Measurements from ENCODE around the gene TNIP3.
"Not testable (repeated sequence)": the region's sequence is repeated elsewhere in the genome, so short reads cannot be mapped to it uniquely, and the experiment has no call there.

TNIP3 gene

DNA sequence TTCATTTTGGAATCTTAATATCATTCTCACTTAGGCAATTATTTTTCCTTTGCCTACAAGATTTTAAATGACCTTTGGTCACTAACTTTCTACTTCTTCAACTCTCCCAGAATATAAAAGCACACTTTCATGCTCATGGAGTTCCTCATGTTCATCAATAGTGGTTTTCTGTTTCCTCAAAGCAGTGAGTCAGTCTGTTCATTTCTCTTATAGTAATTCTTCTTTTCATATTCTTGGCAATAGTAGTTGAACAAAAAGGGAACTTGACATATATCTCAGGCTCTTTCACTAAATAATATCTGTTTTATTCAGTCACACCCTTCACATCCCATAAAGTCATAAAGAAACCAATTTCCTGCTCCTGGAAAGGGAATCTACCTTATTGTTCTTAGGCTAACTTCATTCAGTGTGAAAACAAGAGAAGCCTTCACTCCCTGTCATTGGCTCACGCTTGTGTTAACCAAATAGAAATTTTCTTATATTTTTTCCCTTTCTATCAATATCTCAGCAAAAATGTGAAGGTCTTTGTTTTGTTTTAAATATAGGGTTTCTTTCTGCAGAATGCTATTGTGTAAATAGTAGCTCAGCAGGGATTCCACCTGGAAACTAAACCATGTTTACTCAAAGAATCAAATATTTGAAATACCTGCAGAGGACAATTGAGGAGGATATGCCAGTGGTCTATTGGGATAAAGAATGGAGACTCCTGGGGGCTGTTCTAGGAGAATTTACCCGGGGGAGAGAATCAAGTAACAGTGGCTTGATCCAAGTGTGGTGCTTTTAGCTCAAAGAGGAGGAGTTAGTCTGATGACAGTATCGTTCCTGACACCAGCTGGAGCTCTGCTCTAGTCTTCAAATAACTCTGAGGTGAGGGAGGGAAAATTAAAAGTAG lies 13.4 kb upstream of the TNIP3 start:
- no peak for DNase-seq (ENCODE audit: low read depth in 2 of 2)

DNA sequence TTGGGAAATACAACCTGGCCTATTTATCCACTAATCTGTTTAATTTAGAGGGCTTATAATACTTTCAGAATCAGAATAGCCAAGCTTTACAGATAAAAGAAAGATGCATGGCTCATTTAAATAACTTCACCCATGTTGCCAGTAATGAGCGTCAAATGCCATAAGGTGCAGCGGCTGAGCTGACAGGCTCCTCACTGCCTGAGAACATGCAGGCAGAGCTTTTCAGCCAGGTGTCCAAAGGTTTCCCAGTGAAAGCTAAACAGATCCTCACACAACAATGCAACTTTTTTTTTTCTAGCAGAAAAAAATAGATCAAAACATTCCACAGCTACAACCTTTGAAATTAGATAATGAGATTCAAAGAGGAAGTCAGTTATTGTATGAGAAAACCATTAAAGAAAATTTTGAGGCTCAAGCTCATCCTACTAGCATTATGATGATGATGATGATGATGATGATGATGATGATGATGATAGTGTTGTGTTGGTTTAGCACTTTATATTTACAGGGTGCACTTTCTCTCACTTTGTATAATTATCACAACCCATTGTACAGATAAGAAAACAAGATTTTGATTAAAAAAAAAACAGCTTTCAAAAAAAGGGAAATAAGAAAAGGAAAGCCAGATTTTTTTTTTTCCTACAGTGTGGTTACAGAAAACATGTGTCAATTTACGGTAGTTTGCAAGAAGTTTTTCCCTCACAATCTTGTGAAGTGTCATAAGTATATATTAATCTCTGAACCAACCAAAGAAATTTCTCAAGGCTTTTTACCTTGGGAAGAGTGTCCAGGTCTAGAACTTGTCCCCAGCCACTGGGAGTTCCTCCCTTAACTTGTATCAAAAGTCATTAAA lies 12.2 kb upstream of the TNIP3 start:
- no peak for DNase-seq (ENCODE audit: low read depth in 2 of 2)

DNA sequence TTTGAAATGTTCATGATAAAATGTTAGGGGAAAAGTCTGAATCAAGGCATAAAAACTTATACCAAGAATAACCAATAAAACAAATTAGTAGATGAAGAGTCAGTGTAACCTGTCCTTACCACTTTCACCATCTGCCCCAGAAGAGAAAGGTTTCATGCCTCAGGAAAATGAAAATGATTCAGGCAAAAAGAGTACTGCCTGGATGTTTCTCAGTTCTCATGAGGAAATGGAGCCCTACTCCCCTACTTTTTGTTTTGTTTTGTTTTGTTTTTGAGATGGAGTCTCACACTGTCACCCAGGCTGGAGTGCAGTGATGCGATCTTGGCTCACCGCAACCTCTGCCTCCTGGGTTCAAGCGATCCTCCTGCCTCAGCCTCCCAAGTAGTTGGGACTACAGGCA lies 7.4 kb upstream of the TNIP3 start:
- DNase-seq (ENCODE audit: low read depth in 2 of 2) = not testable (repeated sequence)

DNA sequence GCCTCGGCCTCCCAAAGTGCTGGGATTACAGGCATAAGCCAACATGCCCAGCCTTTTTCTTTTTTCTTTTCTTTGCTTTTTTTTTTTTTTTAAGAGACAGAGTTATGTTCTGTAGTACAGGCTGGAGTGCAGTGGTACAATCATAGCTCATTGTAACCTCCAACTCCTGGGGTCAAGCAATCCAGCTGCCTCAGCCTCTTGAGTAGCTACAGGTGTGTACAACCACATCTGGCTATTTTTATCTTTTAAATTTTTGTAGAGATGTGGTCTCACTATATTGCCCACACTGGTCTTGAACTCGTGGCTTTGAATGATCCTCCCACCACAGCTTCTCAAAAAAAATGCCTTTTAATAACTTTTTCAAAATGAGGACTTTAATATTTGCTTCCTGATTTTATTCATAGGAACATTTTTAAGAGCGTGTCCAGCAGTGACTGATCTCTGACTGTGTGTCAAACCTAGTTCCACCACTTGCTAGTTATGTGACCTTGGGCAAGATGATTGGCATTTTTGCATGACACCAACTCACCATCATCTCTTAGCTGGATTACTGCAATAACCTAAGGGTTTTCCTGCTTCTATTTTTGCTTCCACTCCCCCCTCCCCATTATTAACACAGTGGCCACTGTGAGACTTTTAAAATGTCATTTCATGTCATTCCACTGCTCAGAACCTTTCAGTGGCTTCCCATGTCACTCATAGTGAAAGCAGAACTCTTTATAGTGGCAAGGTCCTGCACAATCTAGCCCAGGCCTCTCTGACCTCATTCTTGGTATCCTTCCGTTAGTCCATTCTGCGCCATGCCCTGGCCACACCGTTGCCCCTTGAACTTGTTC lies 4.5 kb upstream of the TNIP3 start:
- no peak for DNase-seq (ENCODE audit: low read depth in 2 of 2)

DNA sequence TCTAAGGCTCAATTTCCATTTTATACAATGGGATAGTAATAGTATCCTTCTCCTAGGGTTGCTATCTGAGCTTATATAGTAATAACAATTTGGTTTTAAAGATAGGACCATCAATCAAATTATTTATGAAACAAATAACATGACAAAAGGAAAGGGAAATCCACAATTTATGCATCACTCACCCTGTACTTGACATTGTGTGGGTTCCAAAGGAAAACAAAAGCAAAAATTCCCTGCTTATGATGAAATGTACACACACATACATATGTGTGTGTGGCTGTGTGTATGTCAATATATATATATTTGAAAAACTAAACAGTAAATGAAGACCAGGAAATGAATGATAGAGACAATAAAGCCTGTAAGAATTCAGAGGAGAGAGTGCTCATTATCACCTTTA lies 2.9 kb upstream of the TNIP3 start:
- DNase-seq (ENCODE audit: low read depth in 2 of 2) = no peak

DNA sequence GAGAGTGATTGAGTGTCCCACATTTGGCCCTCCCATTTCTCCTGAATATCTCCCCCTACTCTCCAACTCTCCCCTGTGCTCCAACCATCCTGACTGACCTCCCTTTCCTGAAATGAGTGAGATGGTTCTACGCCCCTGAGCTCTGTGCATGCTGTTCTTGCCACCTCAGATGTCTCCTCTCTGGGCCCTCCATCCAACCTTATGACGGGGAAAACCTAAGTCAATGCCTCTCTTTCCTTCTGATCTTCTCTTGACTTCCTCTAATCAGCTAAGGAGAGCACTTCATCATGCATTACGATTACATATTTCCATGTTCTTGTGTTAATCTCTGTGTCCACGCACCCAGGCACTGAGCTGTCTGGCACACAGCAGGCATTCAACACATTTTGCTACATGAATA lies 1.1 kb upstream of the TNIP3 start:
- no peak for DNase-seq (ENCODE audit: low read depth in 2 of 2)

DNA sequence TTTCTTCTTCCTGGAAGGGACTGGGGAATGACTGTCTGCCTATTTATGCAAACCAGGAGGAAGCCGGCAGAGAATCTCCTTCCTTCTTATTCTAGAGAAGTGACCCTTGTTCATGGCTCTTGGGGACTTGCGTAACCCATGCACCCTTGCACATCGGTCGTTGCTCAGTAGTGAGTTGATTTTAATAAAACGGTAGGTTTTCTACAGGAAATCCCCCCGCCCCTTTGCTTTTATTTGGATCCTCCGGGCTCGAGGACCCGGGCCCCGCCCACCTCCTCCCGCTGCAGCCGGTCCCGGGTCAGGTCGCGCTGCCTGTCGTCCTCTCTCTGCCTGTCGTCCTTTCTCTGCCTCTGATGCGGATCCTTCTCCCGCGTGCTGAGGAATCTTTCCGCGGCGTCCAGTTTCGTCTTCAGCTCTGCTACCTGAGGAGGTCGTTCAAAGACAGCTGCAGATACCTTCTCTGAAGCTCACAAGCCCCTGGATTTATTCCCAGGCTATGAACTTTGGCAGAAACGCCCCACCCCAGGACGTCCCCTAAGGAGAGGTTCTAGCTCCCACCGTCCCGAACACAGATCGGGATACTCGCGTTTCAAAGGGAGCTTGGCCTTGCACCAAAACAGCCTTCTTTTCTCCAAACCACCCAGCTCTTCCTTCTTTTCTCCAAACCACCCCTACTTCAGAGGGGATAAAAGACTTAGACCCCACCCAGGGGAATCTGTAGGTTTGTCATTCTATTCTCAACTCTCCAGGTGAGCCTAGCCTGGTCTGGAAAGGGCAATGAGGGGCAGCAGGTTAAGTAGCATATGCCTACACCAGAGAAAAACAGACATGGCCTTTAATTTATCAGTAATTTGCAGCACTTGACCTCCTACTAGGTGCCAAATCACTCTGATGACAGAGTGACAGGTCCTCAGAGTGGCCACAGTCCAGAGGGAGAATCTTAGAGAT lies 7.0 kb downstream of the TNIP3 start:
- DNase-seq (ENCODE audit: low read depth in 2 of 2) = no peak

DNA sequence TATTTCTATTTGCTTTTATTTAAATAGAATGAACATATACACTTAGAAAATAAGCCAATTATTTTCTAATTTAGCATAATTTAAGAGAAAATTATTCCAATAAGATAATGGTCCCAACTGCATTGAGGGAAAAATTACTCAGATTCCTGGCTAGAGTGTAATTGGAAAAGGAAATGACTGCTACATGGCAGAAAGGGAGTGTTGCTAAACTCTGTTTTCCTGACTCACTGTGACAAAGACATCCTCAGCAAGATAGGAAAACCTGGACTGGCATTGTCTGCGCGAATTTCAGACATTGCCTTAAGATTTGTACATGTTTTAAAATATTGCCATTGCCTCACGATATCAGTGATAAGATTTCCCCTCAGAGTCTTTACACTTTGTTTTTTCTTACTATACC lies 8.2 kb downstream of the TNIP3 start:
- DNase-seq (ENCODE audit: low read depth in 2 of 2) = no peak

DNA sequence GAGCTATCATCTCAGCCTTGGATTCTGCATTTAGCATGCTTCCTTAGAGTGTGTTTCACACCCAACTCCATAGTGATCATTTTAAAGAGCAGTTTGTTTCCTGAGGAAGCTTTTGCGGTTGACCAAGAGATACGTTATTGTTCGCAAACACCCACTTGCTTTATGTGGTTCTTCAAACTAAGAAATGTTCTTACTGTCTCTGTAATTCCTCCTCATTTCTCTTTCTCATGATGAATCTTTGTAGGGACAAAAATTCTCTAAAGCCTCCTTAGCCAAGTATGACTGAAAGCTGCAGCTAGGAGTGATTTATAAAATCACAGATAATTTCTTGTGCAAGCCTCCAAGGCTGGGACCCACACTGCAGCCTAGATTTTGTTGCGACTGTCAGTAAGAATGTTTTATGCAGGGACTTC lies 10.0 kb downstream of the TNIP3 start:
- no peak for DNase-seq (ENCODE audit: low read depth in 2 of 2)

DNA sequence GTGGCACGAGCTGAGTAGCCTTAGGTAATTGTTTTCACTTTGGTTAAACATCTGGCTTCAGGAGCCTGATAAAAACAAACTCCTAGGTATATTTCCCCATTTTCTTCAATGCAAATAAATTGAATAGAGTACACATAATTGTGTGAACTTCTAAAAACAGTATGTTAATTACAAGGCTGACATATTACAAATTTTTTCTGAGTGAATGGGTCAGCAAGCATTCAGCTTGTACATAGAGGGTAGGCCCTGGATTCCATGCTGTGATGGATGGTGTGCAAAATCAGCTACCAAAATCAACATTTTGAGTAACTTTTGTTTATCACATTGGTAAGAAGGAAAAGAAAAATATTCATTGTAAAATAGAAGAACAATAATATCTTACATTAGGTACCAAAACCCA lies 12.2 kb downstream of the TNIP3 start:
- DNase-seq (ENCODE audit: low read depth in 2 of 2) = no peak

DNA sequence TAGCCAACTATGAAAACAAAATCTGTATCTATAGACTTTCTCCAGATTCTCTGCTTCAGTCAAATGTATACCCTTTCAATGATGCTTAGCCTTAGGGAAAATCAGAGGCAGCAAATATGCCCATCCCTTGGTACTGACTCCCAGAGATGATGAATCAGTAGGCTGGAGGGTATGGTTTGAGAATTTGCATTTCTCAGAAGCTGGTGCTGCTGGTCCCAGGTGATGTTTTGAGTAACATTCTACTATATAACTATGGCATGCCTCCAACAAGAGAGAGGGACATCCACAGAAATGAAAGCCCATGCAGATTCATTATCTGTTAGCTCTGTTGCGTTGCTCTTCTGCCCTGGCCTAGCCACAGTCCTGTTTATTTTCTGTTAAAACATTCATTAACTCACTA lies 13.6 kb downstream of the TNIP3 start:
- DNase-seq (ENCODE audit: low read depth in 2 of 2) = no peak

DNA sequence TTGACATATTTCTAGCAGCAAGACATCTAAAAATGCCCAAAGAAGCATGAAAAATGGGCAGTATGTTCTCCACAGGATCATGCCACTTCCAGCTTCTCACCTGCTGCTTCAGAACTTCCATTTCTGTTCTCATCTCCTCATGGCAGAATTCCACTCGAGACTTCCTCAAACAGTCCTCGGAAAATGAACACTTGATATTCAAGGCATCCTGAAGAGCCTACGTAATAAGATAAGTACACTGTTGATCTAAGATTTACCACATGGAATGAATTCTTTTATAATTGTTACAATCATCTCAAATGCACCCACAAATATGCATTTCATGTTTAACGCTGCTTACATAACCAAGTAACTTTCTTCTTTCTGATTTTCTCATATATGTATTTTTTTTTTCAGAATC lies 14.1 kb downstream of the TNIP3 start:
- DNase-seq (ENCODE audit: low read depth in 2 of 2) = no peak

DNA sequence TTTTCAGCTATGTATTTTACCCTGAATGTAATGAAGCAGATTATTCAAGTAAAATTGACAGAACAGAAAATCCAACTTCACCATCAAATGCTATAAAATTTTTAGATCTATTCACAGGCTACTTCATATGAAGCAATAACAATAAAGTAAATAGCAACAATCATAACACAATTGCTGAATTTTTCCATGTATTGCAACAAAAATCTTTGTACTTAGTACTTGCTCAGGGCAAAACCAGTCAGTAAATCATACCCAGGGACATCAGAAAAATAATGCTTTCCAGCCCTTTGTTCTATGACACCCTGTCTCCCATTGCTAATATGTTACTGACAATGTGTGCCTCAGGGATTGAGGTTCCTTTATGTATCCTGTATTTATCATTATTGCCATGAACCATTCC lies 15.5 kb downstream of the TNIP3 start:
- no peak for DNase-seq (ENCODE audit: low read depth in 2 of 2)

DNA sequence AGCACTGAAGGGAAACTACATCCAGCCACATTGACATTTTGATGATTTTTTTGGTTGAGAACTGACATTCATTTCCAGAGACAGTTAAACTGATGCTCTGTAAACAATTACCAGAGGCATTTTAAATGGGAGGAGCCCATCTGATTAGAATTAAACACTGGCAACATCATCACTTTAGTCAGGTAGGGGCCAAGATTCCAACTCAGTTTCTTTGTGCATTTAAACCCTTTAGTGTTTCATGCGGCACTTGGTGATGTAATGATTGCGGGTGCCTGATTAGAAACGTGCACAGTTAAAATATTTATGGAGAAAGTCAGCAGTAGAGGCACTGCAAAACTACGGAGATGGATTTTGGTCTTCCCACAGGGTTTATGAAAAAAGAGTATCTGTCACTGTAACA lies 16.1 kb downstream of the TNIP3 start:
- DNase-seq (ENCODE audit: low read depth in 2 of 2) = no peak

DNA sequence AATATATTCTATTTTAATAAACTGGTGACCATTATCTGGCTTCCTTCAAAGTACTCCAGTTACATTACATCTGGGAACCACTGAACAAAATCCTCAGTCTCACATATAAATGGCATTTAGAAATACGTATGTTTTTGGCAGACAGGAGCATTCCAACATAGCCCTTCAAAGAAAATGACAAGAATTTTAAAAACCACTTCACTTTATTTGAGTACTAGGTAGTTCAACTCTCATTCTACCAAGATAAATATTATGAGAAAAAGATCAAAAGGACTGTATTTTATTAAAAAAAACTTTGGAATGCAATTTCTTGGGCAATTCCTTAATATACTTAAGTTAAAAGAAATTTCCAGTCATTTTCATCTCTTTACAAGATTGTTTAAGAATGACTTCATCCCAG lies 17.6 kb downstream of the TNIP3 start:
- DNase-seq (ENCODE audit: low read depth in 2 of 2) = no peak

DNA sequence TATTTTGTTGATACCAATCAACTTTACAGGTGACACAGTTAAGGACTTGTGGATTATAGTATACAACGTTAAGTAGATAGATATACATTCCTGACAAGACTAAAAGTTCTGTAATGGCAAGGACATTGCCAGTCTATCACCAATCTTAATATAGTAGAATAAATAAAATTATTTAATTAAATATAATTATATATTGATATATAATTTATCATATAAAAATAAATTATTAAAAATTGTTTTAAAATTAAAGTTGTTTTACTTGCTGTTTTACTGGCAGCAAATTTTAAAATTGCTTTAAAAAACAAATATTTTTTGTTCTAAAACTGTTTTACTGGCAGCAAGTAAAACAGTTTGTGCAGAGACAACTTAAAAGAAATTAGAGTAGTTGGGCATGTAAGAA lies 18.7 kb downstream of the TNIP3 start:
- no peak for DNase-seq (ENCODE audit: low read depth in 2 of 2)

DNA sequence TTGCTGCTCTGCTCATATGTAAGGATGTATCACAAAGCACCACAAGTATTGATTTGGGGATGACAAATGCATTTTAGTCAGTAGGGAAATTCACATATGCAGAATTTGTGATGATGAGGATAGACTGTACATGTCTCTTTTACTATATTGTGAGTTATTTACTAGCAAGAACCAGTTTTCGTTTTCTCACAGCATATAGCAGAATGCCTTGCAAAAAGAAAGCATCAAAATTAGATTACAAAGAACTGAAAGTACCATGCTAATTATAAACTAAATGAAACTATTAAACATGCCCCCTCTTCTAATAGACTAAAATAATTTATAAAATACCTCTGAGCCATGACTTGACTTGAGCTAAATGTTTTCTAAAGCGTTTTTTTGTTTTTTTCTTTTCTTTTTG lies 20.1 kb downstream of the TNIP3 start:
- no peak for DNase-seq (ENCODE audit: low read depth in 2 of 2)

DNA sequence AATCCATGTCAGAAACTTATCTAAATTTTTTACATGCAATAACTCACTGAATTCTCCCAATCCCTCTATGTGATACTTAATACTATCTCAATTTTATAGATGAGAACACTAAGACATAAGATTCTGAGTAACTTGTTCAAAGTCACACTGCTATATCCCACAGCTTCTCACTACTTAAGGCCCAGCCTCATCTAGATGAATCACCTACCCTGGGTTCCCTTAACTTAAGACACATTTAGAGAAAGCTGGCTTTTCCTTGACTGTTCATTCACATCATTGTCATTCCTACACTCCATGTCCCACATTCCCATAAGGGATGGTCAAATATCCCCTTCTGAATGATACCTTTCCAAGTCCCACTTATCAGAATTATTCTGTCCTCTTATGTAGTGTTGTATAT lies 21.0 kb downstream of the TNIP3 start:
- no peak for DNase-seq (ENCODE audit: low read depth in 2 of 2)

DNA sequence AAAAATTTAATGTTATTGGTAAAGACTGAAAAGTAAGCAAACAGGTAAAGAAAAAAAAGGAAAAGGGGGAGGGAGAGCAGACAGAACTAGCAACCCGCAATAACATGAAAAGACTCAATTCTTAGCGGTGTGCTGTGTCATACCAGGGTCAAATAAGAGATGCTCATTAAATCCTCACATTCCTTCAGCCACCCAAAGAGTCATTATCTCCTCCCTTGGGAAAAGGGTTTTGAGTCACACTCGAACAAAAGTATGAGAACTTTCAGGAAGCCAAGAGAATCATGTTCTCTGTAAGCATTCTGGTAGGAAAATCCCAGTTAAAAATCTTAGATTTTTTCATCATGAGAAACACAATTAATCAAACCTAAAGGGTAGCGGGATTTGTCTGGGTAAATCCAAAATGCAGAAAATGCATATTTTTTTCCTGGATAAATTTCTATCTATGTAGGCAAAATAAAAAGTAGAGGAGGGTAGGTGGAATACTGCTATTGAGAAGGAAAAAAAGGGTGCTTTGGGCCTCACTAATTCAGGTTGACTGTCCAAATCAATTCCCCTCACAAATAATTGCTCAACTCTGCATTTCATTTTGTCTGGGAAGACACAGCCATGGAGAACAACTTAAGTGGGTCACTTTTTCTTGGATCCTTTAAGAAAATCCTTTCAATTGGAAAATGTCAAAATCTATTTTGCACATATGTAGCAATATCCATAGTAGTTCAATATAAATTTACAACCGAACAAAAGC lies 23.2 kb downstream of the TNIP3 start:
- no peak for DNase-seq (ENCODE audit: low read depth in 2 of 2)

DNA sequence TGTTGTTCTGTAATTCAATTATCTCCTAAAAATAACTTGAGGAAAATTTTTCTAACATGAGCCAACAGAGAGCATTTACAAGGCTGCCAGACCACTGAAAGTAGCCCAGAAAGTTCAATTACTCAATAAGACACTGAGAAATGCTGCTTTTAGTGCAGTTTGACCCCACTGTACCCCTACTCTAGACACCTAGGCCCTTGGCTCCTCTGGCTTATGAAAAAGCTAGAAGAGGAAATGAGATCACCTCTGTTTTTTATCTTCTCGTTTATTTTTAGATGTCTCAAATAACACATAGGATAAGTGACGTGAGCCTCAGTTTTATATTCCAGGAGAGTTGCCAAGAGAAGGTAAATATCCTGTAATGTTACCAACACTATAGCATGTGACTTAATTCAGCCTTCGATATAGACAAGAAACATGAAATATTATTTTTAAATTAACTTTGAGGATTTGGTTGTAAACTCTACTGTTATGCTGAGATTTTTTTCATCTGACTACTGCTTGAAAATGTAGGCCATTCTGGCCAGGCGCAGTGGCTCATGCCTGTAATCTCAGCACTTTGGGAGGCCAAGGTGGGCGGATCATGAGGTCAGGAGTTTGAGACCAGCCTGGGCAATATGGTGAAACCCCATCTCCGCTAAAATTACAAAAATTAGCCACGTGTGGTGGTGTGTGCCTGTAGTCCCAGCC lies 24.4 kb downstream of the TNIP3 start:
- no peak for DNase-seq (ENCODE audit: low read depth in 2 of 2)
